Thoracic aorta (tissue), 2 donors: ENCODE measurements around the gene ZNF318. TPM values are rescaled to one million over a fixed set of nuclear protein-coding genes. Genes with fewer than 3 reads are reported as not detected.

ENCODE experiments used
- ATAC-seq: fragments of 150-250 bp; one replicate; pipeline ENCODE4 v1.8.0; 2017; ENCODE audit warnings: low read depth; ENCODE audit not compliant: insufficient number of reproducible peaks, low FRiP score
- DNase-seq: peaks from one replicate; pipeline ENCODE4 v3.0.0-alpha.2; 2020; ENCODE audit warnings: low spot score
- H3K27ac ChIP-seq, 2 donors: fragments of 200-600 bp; sonication (generic); 1 replicate in 1 of 2; 2 replicates in 1 of 2; pipeline ENCODE4 v1.5.1; 2016; ENCODE audit warnings: mild to moderate bottlenecking in 2 of 2, moderate library complexity in 2 of 2
- H3K27me3 ChIP-seq: fragments of 200-600 bp; sonication (generic); replicated peaks from 2 replicates; pipeline ENCODE4 v1.6.0; 2016; ENCODE audit warnings: mild to moderate bottlenecking; ENCODE audit not compliant: insufficient read depth
- H3K36me3 ChIP-seq: fragments of 200-600 bp; sonication (generic); one replicate; pipeline ENCODE4 v1.5.1; 2016
- H3K4me1 ChIP-seq, 2 donors: fragments of 200-600 bp; sonication (generic); 1 replicate in 1 of 2; 2 replicates in 1 of 2; pipeline versions ENCODE4 v1.5.1 to v1.6.0; 2016; ENCODE audit warnings: low read depth in 2 of 2, mild to moderate bottlenecking in 1 of 2; ENCODE audit not compliant: control insufficient read depth in 1 of 2
- H3K4me3 ChIP-seq: fragments of 200-600 bp; sonication (generic); 2 replicates; pipeline ENCODE4 v1.5.1; 2016; ENCODE audit warnings: mild to moderate bottlenecking
- H3K9me3 ChIP-seq: fragments of 200-600 bp; sonication (generic); 2 replicates; pipeline ENCODE4 v1.5.1; 2016
- CTCF ChIP-seq: fragments of 200-600 bp; sonication (generic); IDR thresholded peaks from one replicate; pipeline ENCODE4 v1.5.1; 2019; ENCODE audit warnings: antibody characterized with exemption
- total RNA-seq, 2 donors: library from RNA; depleted of rRNA; stranded (reverse); fragments of >200 nt; gene quantifications; one replicate each; pipeline versions ENCODE4 v1.1.0 to v1.2.3, GENCODE V29; 2016

ZNF318 gene
- total RNA-seq, 2 donors from 2014 or later, result 13.0 to 24.1 TPM

- Histone ChIP-seq H3K36me3 (no peaks in the 10 kb centered on the region), H3K4me1 (peaks cover 0 to 11% of the 10 kb centered on the region in 2 donors), H3K4me3 (no peak overlapping the region), H3K27ac (no peak overlapping the region), H3K9me3 (no peaks in the 10 kb centered on the region), H3K27me3 (no peaks in the 10 kb centered on the region)
- no peak for TF ChIP-seq CTCF
- ATAC-seq (no peak), DNase-seq (no peak)
These were observed 57.8 kb downstream of the ZNF318 start for GRCh38 chr6:43311666-43312065.

- no peaks in the 10 kb centered on the region for H3K27me3 ChIP-seq
- no peaks in the 10 kb centered on the region for H3K36me3 ChIP-seq
- H3K27ac ChIP-seq, result no peak overlapping the region
- no peak overlapping the region for H3K4me3 ChIP-seq
- no peak for TF ChIP-seq CTCF
- DNase-seq (no peak), ATAC-seq (no peak)
- H3K9me3 ChIP-seq, result no peaks in the 10 kb centered on the region
- H3K4me1 ChIP-seq, result peaks cover 0 to 11% of the 10 kb centered on the region in 2 donors
These were observed 58.8 kb downstream of the ZNF318 start for GRCh38 chr6:43310624-43311023.

- ATAC-seq (no peak), DNase-seq (no peak)
- Histone ChIP-seq H3K36me3 (no peaks in the 10 kb centered on the region), H3K4me3 (no peak overlapping the region), H3K4me1 (peaks cover 0 to 11% of the 10 kb centered on the region in 2 donors), H3K9me3 (no peaks in the 10 kb centered on the region), H3K27ac (no peak overlapping the region), H3K27me3 (no peaks in the 10 kb centered on the region)
- no peak for TF ChIP-seq CTCF
These were observed 59.3 kb downstream of the ZNF318 start for GRCh38 chr6:43310134-43310533.

- Histone ChIP-seq H3K4me3 (peak overlapping the region; percentile 62), H3K4me1 (peaks cover 0 to 11% of the 10 kb centered on the region in 2 donors), H3K27ac (no peak overlapping the region), H3K27me3 (no peaks in the 10 kb centered on the region), H3K9me3 (no peaks in the 10 kb centered on the region), H3K36me3 (no peaks in the 10 kb centered on the region)
- no peak for DNase-seq
- no peak for ATAC-seq
- no peak for TF ChIP-seq CTCF
These were observed 60.4 kb downstream of the ZNF318 start for GRCh38 chr6:43308990-43309477.

GRCh38 chr6:43308101-43308989 is 61.1 kb downstream of the ZNF318 start, which contains the start of gene CRIP3:
Gene CRIP3 (minus strand): TSS chr6:43308826. CDS start chr6:43308792, 34 bp downstream.
- H3K27ac ChIP-seq, result no peak within 1 kb of the TSS
- no peaks in the 10 kb centered on the region for H3K36me3 ChIP-seq
- DNase-seq (no peak), ATAC-seq (no peak)
- no peaks in the 10 kb centered on the region for H3K9me3 ChIP-seq
- H3K27me3 ChIP-seq, result no peaks in the 10 kb centered on the region
- no peak for TF ChIP-seq CTCF
- H3K4me1 ChIP-seq, result peaks cover 0 to 11% of the 10 kb centered on the region in 2 donors
- H3K4me3 ChIP-seq, result peak within 1 kb of the TSS; percentile 62
